Measurements from ENCODE around the gene AZIN2. TPM values are rescaled to one million over a fixed set of nuclear protein-coding genes. Genes with fewer than 3 reads are reported as not detected.

Gene AZIN2
- total RNA-seq, 4 donors from 2014 or later: 2.5 to 6.1 (median 4.1) TPM

- Histone ChIP-seq H3K9me3 (no peaks in the 10 kb centered on the region), H3K36me3 (peaks cover 0 to 8% (median 0%) of the 10 kb centered on the region in 4 donors), H3K27ac (replicated peaks in 1 of 4) (peak within 1 kb of the TSS; percentile 79 to 86 (median 83)), H3K4me3 (peak within 1 kb of the TSS; percentile 84 to 94 (median 93)), H3K4me1 (peaks cover 15 to 46% (median 32%) of the 10 kb centered on the region in 4 donors), H3K27me3 (no peaks in the 10 kb centered on the region)
- intact Hi-C loops (cut with DNase I): no loop called here
- TF ChIP-seq POLR2AphosphoS5 (IDR thresholded peaks at IDR 0.05) (peak; percentile 84 to 87), EP300 (IDR thresholded peaks at IDR 0.05) (no peak), POLR2A (IDR thresholded peaks at IDR 0.05; ENCODE audit: low read depth) (peak; percentile 56)
- TF ChIP-seq, protein P1, sequence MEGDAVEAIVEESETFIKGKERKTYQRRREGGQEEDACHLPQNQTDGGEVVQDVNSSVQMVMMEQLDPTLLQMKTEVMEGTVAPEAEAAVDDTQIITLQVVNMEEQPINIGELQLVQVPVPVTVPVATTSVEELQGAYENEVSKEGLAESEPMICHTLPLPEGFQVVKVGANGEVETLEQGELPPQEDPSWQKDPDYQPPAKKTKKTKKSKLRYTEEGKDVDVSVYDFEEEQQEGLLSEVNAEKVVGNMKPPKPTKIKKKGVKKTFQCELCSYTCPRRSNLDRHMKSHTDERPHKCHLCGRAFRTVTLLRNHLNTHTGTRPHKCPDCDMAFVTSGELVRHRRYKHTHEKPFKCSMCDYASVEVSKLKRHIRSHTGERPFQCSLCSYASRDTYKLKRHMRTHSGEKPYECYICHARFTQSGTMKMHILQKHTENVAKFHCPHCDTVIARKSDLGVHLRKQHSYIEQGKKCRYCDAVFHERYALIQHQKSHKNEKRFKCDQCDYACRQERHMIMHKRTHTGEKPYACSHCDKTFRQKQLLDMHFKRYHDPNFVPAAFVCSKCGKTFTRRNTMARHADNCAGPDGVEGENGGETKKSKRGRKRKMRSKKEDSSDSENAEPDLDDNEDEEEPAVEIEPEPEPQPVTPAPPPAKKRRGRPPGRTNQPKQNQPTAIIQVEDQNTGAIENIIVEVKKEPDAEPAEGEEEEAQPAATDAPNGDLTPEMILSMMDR (IDR thresholded peaks at IDR 0.05): no peak
- DNase-seq (ENCODE audit: extremely low spot score): peak; percentile 99
- 7% methylated on average over 38 of the region's 59 CpGs for WGBS
Measured at GRCh38 chr1:33036526-33037503, 44.1 kb upstream of the AZIN2 start, which contains the start of gene AK2. Gene AK2 (minus strand): TSS chr1:33036883. CDS start chr1:33036828, 55 bp downstream.

GRCh38 chr1:33039840-33040239 is 41.1 kb upstream of the AZIN2 start:
- no peak overlapping the region for H3K27ac ChIP-seq (replicated peaks in 1 of 4)
- no peaks in the 10 kb centered on the region for H3K27me3 ChIP-seq
- H3K4me1 ChIP-seq: peaks cover 14 to 19% (median 18%) of the 10 kb centered on the region in 4 donors
- no peak for DNase-seq (ENCODE audit: extremely low spot score)
- no peak for TF ChIP-seq POLR2A (IDR thresholded peaks at IDR 0.05; ENCODE audit: low read depth)
- TF ChIP-seq, protein P1 (IDR thresholded peaks at IDR 0.05): no peak
- no peak for TF ChIP-seq POLR2AphosphoS5 (IDR thresholded peaks at IDR 0.05)
- TF ChIP-seq EP300 (IDR thresholded peaks at IDR 0.05): no peak
- intact Hi-C loops (cut with DNase I): no loop called here
- H3K9me3 ChIP-seq: no peaks in the 10 kb centered on the region
- 62% methylated on average over 8 of the region's 8 CpGs for WGBS
- H3K4me3 ChIP-seq: no peak overlapping the region
- peaks cover 0 to 3% (median 0%) of the 10 kb centered on the region in 4 donors for H3K36me3 ChIP-seq

- no peak overlapping the region for H3K4me3 ChIP-seq
- no peaks in the 10 kb centered on the region for H3K36me3 ChIP-seq
- TF ChIP-seq POLR2A (IDR thresholded peaks at IDR 0.05; ENCODE audit: low read depth) (no peak), EP300 (IDR thresholded peaks at IDR 0.05) (no peak), POLR2AphosphoS5 (IDR thresholded peaks at IDR 0.05) (no peak)
- TF ChIP-seq, protein P1 (IDR thresholded peaks at IDR 0.05): no peak
- WGBS: 87% methylated on average over 1 of the region's 1 CpG
- no peaks in the 10 kb centered on the region for H3K27me3 ChIP-seq
- DNase-seq (ENCODE audit: extremely low spot score): no peak
- H3K4me1 ChIP-seq: peaks cover 6 to 7% (median 7%) of the 10 kb centered on the region in 4 donors
- H3K27ac ChIP-seq (replicated peaks in 1 of 4): no peak overlapping the region
- H3K9me3 ChIP-seq: no peaks in the 10 kb centered on the region
- intact Hi-C loops (cut with DNase I): no loop called here
Measured at GRCh38 chr1:33041026-33041425, 39.9 kb upstream of the AZIN2 start.

DNA sequence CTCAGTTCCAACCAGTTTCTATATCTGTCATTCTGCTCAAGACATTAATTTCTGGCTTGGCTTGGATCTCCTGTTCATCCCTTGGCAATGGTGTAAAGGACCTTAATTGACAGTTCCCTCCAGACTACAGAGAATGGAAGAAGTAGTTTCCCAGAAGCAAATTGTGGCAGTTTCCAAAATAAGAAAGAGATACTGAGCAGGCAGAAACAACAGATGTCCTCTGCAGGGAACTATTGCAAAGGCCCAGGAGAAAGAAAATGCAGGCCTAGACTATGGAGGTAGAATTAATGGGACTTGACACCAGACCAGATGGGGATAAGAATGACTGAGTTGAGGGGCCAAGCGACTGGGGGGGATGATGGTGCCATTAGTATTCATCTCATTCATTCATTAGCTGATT is 38.1 kb upstream of the AZIN2 start:
- intact Hi-C loops (cut with DNase I): no loop called here
- DNase-seq (ENCODE audit: extremely low spot score): no peak
- Histone ChIP-seq H3K36me3 (no peaks in the 10 kb centered on the region), H3K27me3 (no peaks in the 10 kb centered on the region), H3K4me1 (peaks cover 0 to 4% (median 0%) of the 10 kb centered on the region in 4 donors), H3K4me3 (no peak overlapping the region), H3K27ac (replicated peaks in 1 of 4) (no peak overlapping the region), H3K9me3 (no peaks in the 10 kb centered on the region)
- TF ChIP-seq POLR2AphosphoS5 (IDR thresholded peaks at IDR 0.05): no peak
- TF ChIP-seq, protein P1 (IDR thresholded peaks at IDR 0.05): no peak
- no peak for TF ChIP-seq EP300 (IDR thresholded peaks at IDR 0.05)
- TF ChIP-seq POLR2A (IDR thresholded peaks at IDR 0.05; ENCODE audit: low read depth): no peak
- 100% methylated on average over 1 of the region's 1 CpG for WGBS

Data from esophagus muscularis mucosa (tissue), 4 donors.